Endometrial microvascular endothelial cells (primary cell): ENCODE measurements around the gene ATP6V0C. TPM values are rescaled to one million over a fixed set of nuclear protein-coding genes. Genes with fewer than 3 reads are reported as not detected.
"Not testable (repeated sequence)": the region's sequence is repeated elsewhere in the genome, so short reads cannot be mapped to it uniquely, and the experiment has no call there.

ENCODE experiments used
- in situ Hi-C: cut with HindIII; loops from 2 replicates; pipeline ENCODE4 v1.10.0; 2017; ENCODE audit warnings: low sequenced_read_pairs, low pct_unique_long_range_greater_than_20kb; ENCODE audit errors: inconsistent ontology term
- total RNA-seq: library from RNA; depleted of rRNA; stranded (reverse); fragments of >200 nt; gene quantifications from one replicate; pipeline ENCODE4 v1.2.3, GENCODE V29; 2015; ENCODE audit errors: inconsistent ontology term

ATP6V0C gene
- total RNA-seq, 1 donor from 2014 or later = 55.0 TPM

DNA sequence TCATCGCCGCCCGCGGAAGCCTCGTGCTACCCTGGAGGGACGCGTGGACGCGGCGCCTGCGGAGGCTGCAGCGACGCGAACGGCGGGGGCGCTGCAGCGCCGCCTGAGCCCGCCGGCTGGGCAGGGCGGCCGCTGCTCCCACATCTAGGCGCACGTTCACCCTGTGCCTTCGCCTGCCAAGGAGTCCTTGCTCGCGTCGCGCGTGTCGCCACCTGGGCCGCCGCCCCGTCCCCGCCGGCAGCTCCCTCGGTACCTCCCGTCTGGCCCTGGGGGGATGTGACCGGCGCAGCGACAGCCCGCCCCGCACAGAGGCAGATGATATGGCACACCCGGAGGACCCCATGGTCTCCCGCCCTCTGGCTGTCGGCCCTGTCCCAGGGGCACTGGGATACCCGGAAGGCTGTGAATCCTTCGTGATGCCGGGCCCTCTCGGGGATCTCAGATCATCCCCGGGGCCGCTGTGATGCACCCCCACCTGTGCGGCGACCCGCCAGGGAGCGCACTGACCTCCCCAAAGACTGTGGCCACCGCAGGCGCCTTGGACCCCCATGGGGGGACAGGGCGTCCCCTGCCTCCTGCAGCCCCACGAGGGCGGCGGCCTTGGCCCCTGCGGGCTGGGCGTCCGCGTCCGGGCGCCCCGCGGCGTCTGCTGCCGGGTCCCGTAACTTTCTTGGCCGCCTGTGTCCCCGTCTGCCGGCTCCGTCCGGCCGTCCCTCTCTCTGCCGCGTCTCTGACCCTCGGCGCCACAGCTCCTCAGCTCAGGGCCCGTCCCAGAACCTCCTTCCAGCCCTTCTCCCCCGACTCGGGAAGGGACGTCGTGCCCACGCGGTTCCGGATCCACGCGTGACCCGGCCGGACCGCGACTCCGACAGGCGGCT is 39.5 kb upstream of the ATP6V0C start:
- in situ Hi-C loops = no loop called here

DNA sequence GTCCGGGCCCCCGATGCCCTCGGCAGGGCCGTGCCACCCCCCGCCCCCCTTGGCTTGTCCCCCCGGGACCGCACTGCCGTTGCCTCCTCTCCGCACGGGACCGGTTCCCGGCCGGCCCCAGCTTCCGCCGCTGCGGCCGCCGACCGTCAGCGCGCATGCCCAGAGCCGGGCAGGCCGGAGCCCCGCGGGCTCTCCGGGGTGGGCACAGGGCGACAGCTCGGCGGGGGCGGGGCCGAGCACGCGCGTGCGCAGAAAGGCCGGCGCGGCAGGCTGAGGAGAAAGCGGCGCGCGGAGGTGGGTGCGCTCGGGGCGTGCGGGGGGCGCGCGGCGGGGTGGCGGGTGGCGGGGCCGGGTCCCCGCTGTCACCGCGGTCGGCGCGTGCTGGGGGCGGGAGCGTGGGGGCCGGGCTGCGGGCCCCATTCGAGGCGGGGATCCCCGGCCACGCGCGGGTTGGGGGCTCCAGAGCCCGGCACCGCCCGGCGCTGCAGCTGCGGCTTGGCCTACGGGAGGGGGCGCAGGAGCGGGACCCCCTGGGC is 38.8 kb upstream of the ATP6V0C start, which contains the start of gene TBC1D24:
TBC1D24 (plus strand) TSS at position 251 of the 536 bp plus-strand sequence. CDS start 21,022 bp downstream, outside the sequence.
- in situ Hi-C loops = no loop called here

DNA sequence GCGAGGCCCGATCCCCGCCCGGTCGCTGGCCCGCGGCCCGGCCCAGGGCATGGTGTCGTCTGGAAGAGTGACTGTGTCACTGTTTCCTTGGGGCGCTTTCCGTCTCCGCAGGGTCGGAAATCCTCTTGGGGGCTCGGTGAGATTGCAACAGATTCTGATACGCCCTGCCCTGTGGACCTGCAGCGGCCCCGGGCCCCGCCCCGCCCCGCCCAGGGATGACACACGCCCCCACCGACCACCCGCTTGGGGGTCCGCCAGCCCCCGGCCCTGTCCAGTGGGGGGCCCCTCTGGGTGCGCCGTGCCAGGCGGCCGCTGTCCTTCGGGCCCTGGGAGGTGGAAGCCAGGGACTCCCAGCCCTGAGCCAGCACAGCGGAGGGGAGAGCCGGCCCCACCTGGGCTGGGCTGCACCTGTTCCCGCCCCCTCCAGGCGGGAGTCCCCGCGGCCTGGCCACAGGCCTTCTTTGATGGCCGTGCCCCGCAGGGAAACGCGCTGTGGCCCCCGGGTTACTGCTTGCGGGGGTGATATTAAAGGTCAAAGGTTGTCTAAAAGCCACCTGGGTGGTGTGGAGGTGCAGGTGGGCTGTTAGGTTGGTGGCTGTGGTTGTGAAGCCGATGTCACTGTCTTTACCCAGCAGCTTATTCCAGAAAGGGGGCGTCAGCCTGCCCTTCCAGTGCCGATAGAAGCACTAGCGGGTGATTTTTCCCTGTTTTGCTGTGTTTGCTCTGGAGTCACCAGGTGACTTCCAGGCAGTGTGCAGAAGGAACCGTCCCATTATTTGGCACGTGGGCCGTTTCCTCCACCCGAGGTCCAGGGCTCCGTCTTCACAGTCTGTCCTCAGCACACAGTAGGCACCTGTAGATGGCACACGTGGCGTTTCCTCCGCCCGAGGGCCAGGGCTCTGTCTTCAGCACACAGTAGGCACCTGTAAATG is 38.1 kb upstream of the ATP6V0C start:
- in situ Hi-C loops = no loop called here

DNA sequence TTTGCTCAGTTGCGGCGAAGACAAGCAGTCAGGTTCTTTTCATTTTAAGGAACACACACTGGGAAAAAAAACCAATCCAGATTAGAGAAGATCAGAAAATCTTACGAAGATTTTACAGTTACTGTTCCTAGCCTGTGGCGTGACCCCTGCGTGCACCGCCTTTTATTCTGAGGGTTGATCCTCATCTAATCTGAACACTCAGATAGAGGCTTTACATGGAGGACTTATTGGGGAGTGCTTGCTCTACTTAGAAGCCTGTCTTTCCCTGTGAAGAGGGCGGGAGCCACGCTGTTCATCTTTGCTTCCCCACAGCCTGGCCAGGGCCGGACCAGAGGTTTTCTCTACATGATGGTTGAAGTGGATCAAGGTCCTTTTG is 37.4 kb upstream of the ATP6V0C start:
- in situ Hi-C loops = no loop called here

DNA sequence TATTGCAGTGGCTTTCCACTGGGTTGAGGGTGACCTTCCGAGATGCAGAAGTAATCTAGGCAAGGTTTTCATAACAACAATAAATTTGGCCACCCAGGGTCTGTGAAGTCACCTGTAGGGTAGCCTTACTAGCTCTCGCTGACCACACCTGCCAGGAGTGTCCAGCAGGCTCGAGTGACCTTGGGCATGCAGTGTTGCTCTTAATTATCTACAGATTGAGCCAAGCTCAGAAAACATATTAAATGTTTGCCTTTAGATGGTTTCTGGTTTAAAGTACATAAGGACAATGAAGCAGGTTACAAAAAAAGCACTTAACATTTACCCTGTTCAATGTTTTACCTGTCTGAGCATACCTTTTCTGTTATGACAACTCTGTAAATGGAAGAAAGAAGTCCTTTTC is 37.0 kb upstream of the ATP6V0C start:
- in situ Hi-C loops = no loop called here

DNA sequence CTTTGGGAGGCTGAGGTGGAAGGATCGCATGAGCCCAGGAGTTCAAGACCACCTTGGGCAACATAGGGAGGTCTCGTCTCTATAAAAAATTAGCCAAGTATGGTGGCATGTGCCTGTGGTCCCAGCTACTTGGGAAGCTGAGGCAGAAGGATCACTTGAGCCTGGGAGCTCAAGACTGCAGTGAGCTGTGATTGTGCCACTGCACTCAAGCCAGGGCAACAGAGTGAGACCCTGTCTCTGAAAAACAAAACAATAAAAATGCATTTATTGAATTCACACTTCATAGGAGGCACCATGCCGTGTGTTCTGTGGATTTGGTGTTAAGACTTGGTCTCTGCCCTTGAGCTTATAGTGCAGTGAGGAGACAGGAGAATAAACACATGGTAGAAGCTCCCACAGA is 36.4 kb upstream of the ATP6V0C start:
- in situ Hi-C loops = no loop called here

DNA sequence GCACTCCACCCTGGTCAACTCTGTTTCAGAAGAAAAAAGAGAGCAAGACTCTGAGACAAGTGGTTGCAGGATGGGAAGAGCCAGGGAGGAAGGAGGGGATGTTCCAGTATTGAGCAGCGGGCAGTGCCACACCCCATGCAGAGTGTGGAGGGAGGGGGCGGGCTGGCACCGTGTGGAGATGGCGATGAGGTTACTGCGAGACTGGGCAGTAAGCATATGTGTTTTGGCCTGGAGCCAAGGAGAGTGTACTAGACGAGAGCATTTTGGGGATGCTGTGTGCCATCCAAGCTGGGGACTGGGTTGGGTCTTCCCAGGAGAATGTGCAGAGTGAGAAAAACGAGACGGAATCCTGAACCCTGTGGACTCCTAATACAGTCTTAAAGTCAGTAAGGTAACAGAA is 35.5 kb upstream of the ATP6V0C start:
- in situ Hi-C loops = no loop called here

DNA sequence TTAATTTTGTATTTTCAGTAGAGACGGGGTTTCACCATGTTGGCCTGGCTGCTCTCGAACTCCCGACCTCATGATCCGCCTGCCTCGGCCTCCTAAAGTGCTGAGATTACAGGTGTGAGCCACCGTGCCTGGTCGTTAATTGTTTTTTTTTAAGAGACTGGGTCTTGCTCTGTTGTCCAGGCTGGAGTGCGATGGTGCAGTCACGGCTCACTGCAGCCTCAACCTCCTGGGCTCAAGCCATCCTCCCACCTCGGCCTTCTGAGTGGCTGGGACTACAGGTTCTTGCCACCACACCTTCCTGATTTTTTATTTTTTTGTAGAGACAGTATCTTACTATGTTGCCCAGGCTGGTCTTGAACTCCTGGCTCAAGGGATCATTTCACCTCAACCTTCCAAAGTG is 33.8 kb upstream of the ATP6V0C start:
- in situ Hi-C loops = not testable (repeated sequence)

DNA sequence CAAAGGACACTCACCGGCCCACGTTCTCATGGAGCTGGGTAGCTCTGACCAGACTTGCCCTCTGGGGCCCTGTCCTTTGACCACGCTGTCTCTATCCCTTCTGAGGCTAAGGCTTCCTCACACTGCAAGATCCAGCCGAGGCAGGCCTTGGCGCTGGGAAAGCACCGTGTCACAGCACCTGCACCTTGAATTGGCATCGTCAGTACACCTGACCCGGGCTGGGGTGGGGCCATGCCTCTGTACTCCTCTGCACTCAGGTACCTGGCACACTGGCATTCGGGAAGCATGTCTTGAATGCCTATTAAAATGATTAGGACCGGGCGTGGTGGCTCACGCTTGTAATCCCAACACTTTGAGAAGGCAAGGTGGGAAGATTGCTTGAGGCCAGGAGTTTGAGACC is 32.8 kb upstream of the ATP6V0C start:
- in situ Hi-C loops = no loop called here

DNA sequence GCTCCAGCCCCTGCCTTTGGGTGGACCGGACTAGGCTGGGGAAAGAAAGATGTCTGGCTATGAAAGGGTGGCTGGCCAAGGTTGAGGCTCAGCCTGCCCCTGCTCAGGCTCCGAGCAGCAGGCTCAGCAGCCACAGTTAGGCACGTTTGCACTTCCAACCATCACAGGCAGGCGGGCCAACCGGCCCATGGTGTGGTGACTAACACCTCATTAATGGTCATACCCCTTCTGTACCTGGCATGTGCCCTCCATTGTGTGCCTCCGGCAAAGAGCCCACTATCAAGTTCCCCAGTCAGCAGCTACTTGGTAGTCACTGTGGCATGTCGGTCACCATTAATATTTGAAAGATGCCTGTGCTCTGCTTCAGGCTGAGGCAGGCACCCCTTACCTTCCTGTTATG is 32.1 kb upstream of the ATP6V0C start:
- in situ Hi-C loops = no loop called here

DNA sequence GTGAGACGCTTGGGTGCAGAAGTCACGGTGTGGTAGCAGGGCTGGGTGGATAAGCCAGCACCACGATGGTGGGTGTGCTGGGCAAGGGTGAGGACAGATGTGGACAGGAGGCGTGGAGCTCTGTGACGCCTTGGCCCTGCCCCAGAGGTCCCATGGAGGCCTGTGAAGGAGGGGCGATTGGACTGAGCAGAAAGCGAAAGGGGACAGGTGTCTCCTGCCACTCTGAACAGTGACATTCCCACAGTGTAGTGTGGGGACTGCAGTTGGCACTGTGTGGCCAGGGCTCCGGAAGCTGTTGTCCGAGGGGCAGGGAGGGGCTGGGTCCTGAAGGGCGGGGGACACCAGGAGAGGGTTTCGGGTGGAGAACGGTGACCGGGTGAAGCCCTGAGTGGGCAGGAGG is 31.5 kb upstream of the ATP6V0C start:
- in situ Hi-C loops = no loop called here

DNA sequence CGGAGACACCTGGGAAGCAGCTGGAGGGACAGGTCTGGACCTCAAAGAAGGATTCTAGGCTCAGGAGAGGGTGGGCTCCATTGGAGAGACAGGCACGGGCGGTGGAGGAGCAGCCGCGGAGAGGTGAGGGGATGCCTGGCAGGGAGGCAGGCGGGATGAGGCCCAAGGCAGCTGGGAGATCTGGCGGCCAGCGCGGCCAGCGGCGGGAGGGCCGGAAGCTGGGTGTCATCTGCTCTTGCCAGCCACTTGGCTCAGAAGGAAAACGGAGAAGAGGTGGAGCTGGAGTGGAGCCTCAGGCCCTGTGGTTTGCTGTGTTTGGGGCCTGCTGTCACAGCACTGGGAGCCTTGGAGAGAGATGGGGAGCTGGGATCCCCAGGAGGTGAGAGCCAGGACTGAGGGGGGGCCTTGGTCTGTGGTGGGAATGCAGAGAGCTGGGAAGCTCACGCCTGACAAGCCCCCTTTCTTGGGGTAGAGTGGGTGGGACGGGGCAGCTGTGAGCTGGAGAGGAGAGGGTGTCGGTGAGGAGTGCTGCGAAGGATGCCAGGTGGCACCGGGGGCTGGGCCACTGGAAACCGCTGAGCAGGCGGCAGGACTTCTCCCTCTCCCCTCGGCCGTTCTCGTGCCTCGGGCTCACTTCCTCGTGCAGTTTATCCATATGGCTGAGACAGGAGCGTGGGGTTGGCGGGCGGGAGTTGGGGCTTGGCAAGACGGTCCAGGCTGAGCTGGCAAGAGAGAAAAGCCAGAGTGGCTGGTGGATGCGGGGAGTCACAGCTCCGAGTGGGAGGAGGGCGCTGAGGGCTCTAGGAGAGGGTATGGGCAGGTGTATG is 30.8 kb upstream of the ATP6V0C start:
- in situ Hi-C loops = no loop called here

DNA sequence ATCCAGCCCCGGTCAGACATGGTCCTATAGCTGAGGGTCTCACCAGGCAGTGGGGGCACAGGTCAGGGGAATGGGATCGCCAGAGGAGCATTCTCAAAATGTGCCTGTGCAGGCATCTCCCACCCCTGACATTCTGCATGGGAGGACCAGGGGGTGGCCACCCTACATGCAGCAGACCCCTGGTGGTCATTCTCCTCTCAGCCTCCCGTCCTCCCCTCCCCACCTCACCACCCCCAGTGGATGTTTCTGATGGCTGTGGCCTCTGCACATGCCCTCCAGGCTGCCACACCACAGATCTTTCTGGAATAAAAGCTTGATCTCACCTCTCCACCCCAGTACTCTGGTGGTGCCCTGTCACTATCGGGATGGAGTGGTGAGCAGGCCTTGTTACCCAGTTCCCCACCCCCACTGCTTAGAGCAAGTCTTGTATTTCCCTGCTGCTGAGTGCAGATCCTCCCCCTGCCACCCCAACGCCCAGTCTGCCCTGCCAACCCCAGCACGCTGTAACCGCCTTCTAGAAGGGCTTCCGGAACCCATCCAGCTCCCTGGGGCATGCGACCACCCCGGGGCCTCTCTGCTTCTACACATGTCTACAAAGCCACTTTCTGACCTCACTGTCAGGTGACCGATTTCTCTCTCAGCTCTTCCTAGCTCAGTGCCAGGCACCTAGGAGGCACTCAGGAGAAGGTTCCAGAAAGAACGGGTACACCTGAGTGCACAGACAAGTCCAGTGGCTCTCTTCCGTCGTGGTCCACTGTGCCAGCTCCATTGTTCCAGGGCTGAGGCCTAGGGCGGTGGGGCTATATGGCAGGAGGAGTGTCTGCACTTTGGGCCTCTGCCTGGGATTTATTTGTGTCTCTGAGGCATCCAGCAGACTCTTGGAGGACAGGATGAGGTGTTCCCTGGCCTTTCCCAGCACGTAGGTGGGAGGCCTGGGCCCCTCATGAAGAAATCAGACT is 29.5 kb upstream of the ATP6V0C start:
- in situ Hi-C loops = no loop called here

DNA sequence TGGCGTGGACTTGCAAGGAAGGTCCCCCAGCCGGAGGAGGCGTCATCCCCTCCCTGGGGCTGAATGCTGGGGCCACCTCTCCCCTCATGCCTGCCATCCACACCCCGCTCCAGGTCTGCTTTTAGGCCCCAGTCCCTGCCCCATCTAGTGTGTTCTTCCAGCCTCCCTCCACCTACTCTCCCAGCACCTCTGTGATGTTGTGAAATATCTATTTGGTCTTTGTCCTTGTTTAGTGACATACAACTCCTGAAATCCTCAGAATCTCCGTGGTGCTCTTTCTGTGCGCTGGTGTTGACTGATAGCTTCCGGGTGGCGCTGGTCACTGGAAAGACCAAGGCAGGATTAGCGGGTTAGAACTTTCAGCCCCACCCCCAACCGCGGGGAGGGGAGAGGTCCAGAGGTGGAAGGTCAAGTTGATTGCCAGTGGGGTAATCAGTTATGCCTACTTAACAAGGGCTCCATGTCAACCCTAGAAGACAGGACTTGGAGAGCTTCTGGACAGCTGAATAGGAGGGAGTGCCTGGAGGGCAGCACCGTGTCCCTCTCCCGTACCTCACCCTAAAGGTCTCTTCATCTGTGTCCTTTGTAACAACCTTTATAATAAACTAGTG is 28.7 kb upstream of the ATP6V0C start:
- in situ Hi-C loops = no loop called here

DNA sequence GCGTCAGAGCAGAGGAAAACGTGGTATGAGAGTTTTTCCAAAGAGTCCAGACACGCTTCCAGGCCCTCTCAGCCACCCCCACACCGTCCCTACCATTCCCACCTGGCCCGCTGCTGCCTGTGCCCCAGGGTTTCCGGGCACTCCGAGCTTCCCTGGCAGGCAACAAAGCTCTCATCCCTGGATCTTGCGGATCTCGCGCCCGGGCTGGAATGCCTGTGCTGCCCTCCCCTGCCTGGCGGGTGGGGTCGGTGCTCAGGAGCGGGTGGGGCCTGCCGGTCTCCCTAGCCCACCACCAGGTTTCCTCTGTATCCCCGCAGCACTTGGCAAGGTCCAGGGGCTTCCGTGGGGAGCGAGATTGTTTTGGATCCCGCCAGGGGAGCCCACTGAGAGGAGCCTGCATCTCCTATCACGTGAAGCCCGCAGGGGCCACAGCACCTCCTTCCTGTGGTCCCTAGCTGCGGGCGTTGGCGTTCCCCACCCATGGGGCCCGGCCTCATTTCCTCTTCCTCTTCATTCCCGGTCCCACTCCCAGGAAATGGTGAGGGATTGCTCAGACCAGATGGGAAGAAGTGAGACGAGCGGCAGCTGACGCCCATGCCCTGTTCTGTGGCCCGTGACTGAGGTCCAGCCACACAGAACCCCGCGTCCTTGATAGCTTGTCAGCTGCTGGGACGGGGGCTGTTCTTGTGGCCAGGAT is 27.8 kb upstream of the ATP6V0C start:
- in situ Hi-C loops = no loop called here

DNA sequence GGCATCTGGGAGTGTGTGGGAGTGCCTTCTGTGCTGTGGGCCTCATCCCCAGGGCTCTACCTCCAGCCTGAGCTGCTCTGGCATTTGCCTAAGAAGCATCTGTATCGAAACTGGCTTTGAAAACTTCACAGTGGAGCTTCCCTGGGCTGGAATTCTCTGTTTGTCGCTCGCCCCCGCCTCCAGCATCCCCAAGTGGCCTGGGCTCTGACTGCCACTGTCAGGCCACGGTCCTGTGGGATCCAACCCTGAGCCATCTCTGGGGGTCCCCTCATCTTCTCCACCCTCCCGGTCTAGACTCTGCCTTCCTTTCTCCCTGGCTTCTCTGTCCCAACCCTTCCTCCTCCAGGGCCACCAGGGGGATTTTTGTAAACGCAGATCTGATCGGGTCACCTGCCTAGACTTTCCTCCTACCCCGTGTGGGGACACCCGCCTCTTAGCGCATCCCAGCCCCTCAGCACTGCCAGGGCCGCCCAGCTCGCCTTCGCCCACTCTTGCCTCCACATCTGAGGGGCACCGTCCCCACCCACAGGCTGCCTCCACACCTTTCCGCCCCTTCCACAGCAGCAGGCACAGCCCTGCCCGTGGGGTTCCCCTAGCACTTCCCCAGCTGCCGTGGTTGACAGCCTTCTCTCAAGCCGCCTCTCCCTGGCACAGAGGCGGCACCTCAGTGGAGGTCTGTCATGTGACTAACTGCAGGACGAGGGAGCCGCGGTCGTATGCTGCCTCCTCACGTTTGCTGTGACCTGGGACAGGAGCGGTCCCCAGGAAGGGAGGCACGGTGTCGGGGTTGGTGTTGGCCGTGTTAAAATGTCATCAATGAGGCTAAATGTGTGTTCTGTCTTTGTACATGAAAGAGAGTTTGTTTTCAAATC is 26.9 kb upstream of the ATP6V0C start:
- in situ Hi-C loops = no loop called here
